Measurements from ENCODE around the gene CPAMD8.
A peak's percentile ranks its signal among the peaks of the same experiment; 100 is the strongest.
"Not testable (repeated sequence)": the region's sequence is repeated elsewhere in the genome, so short reads cannot be mapped to it uniquely, and the experiment has no call there.

CPAMD8 gene

GRCh38 chr19:16944626-16945363 is 81.8 kb downstream of the CPAMD8 start:
- DNase-seq = no peak

GRCh38 chr19:16943942-16944625 is 82.5 kb downstream of the CPAMD8 start:
- no peak for DNase-seq

DNA sequence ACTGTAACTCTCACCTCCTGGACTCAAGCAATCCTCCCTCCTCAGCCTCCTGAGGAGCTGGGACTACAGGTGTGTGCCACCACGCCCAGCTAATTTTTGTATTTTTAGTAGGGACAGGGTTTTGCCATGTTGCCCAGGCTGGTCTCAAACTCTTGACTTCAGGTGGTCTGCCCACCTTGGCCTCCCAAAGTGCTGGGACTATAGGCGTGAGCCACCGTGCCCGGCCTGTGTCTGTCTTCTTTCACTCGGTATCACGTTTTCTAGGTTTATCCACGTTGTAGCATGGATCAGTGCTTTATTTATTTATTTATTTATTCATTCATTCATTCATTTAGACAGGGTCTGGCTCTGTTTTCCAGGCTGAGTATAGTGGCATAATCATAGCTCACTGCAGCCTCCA is 83.5 kb downstream of the CPAMD8 start:
- not testable (repeated sequence) for DNase-seq

DNA sequence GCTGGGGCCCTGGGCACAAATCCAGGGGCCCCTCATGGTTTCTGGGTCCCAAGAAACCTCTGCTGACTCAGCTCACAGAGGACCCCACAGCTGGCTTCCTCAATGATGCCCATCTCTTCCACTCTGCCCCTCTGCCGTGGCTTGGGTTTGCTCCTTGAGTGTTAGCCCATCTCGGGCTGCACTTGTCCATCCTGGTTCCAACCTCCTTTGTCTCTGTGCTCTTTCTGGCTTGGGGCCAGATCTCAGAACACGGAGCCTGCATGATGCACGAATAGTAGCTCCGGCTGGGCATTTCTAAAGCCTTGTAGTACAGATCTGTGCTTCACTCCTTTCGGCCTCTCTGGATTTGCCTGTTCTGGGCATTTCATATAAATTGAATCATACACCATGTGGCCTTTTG is 84.0 kb downstream of the CPAMD8 start:
- no peak for DNase-seq

GRCh38 chr19:16940626-16941025 is 86.0 kb downstream of the CPAMD8 start:
- DNase-seq = no peak

- not testable (repeated sequence) for DNase-seq
These were observed 86.5 kb downstream of the CPAMD8 start for GRCh38 chr19:16940063-16940462.

- DNase-seq = no peak
These were observed 88.4 kb downstream of the CPAMD8 start for GRCh38 chr19:16938211-16938610.

DNA sequence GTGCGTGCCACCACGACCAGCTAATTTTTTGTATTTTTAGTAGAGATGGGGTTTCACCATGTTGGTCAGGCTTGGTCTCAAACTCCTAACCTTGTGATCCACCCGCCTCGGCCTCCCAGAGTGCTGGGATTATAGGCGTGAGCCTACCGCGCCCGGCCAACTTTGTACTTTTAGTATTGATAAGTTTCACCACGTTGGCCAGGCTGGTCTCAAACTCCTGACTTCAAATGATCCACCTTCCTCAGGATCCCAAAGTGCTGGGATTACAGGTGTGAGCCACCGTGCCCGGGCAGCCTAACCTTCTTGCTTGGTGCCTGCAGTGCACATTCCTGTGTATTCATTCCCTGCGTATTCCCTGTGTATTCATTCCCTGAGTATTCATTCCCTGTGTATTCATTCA is 88.8 kb downstream of the CPAMD8 start:
- not testable (repeated sequence) for DNase-seq

DNA sequence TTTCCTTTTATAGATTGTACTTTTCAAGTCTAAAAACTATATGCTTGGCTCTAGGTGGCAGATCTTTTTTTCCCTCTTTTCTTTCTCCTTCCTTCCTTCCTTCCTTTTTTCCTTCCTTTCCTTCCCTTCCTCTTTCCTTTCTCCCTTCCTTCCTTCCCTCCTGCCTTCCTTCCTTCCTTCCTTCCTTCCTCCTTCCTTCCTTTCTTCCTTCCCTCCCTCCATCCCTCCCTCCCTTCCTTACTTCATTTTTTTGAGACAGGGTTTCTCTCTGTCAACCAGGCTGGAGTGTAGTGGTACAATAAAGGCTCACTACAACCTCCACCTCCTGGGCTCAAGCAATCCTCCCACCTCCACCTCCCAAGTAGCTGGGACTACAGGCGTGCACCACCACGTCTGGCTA is 89.7 kb downstream of the CPAMD8 start:
- DNase-seq = no peak

DNA sequence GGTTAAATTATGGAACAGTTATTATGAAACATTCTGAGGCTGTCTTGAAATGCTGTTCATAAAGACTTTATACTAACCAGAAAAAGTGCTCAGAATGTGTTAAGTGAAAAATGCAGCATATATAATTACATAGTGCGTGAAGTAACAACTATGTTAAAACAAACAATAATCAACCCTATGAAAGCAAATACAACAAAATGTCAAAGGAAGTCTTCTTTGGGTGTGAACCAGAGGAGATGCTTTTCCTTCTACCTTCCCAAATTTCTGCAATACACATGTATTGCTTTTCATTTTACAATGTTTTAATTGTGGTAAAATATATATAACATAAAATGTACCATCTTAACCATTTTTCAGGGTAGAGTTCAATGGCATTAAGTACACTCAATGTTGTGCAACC is 92.1 kb downstream of the CPAMD8 start:
- no peak for DNase-seq

GRCh38 chr19:16931306-16931705 is 95.3 kb downstream of the CPAMD8 start:
- no peak for DNase-seq

- DNase-seq = no peak
These were observed 95.9 kb downstream of the CPAMD8 start for GRCh38 chr19:16930753-16931152.

- DNase-seq = no peak
These were observed 97.7 kb downstream of the CPAMD8 start for GRCh38 chr19:16928916-16929315.

GRCh38 chr19:16928351-16928750 is 98.3 kb downstream of the CPAMD8 start:
- no peak for DNase-seq

- no peak for DNase-seq
These were observed 98.7 kb downstream of the CPAMD8 start for GRCh38 chr19:16927883-16928282.

DNA sequence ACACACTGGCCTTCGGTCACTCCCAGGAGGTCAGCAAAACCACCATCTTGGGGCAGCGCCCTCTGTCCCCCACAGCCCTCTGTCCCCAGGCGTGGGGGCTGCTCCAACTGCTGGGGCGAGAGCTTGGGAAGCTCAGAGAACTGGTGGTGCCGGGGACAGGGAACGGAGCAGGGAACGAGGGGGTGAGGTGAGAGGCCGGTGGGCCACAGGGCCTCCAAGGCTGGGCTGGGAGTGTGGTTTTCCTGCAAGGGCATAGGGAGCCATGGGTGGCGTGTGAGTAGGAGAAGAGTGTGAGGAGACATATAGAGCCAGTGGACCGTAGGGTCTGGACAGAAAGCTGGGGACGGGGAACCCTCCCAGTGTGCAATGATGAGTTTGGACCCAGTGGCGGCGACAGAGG is 103.7 kb downstream of the CPAMD8 start:
- no peak for DNase-seq

DNA sequence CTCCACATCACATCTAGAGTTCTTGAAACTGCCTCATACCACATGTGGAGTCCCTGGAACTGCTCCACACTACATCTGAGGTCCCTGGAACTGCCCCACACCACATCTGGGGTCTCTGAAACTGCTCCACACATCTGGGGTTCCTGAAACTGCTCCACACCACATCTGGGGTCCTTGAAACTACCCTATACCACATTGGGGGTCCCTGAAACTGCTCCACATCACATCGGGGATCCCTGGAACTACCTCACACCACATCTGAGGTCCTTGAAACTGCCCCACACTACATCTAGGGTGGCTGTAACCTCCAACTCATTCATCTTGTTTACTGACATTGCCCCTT is 104.0 kb downstream of the CPAMD8 start:
- DNase-seq = no peak

- DNase-seq = no peak
These were observed 104.6 kb downstream of the CPAMD8 start for GRCh38 chr19:16921766-16922591.

- peak; percentile 50 for DNase-seq
These were observed 105.6 kb downstream of the CPAMD8 start for GRCh38 chr19:16920816-16921529.

- DNase-seq = no peak
These were observed 107.1 kb downstream of the CPAMD8 start for GRCh38 chr19:16919496-16919895.

DNA sequence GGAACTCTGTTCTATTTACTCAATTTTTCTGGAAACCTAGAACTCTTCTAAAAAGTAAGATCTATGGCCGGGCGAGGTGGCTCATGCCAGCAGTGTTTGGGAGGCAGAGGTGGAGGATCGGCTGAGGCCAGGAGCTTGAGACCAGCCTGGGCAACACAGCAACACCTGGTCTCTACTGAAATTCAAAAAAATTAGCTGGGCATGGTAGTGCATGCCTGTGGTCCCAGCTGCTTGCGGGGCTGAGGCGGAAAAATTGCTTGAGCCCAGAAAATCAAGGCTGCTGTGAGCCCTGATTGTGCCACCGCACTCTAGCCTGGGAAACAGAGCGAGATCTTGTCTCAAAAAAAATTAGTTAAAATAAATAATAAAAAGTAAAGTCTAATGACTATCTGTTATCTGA is 109.2 kb downstream of the CPAMD8 start:
- no peak for DNase-seq

- no peak for DNase-seq
These were observed 110.9 kb downstream of the CPAMD8 start for GRCh38 chr19:16915734-16916133.

- DNase-seq = no peak
These were observed 111.5 kb downstream of the CPAMD8 start for GRCh38 chr19:16915135-16915534.
